C4-2B (cell line): Measurements from ENCODE around the gene ALPL.

Experiments
- ZFX ChIP-seq: fragments of 450-650 bp; IDR thresholded peaks from 2 replicates; pipeline ENCODE4 v1.6.1; 2017
- TF ChIP-seq, protein P1 (sequence below): fragments of 450-650 bp; conservative IDR thresholded peaks from 2 replicates; pipeline ENCODE4 v1.5.1; 2017; ENCODE audit warnings: mild to moderate bottlenecking

DNA sequence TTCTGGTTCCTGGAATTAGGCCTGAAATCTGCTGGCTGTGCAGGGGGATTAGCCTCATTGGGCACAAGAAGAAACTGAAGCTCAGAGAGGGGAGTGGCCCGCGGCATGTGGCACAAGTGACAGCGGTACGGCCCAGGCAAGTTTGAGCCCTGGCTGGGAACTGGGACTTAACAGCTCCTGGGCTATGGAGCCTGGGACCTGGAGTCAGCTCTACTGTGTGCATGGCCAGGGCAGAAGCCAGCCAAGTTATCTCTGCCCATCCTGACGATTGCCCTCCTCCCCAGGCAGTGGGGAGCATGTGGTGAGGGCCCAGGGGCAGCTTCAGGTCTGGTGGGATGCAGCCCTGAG, 61.3 kb downstream of the ALPL start:
- TF ChIP-seq, protein P1, sequence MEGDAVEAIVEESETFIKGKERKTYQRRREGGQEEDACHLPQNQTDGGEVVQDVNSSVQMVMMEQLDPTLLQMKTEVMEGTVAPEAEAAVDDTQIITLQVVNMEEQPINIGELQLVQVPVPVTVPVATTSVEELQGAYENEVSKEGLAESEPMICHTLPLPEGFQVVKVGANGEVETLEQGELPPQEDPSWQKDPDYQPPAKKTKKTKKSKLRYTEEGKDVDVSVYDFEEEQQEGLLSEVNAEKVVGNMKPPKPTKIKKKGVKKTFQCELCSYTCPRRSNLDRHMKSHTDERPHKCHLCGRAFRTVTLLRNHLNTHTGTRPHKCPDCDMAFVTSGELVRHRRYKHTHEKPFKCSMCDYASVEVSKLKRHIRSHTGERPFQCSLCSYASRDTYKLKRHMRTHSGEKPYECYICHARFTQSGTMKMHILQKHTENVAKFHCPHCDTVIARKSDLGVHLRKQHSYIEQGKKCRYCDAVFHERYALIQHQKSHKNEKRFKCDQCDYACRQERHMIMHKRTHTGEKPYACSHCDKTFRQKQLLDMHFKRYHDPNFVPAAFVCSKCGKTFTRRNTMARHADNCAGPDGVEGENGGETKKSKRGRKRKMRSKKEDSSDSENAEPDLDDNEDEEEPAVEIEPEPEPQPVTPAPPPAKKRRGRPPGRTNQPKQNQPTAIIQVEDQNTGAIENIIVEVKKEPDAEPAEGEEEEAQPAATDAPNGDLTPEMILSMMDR: no peak
- TF ChIP-seq ZFX: no peak
